Measurements from ENCODE around the gene PLS3. TPM values are rescaled to one million over a fixed set of nuclear protein-coding genes. Genes with fewer than 3 reads are reported as not detected.

Gene PLS3, protein sequence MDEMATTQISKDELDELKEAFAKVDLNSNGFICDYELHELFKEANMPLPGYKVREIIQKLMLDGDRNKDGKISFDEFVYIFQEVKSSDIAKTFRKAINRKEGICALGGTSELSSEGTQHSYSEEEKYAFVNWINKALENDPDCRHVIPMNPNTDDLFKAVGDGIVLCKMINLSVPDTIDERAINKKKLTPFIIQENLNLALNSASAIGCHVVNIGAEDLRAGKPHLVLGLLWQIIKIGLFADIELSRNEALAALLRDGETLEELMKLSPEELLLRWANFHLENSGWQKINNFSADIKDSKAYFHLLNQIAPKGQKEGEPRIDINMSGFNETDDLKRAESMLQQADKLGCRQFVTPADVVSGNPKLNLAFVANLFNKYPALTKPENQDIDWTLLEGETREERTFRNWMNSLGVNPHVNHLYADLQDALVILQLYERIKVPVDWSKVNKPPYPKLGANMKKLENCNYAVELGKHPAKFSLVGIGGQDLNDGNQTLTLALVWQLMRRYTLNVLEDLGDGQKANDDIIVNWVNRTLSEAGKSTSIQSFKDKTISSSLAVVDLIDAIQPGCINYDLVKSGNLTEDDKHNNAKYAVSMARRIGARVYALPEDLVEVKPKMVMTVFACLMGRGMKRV
- total RNA-seq, result 100 to 1,000 TPM in 1 of 9 donors, 10 to 100 TPM in 8; 29.7 to 132 (median 57.5) TPM
- polyA plus RNA-seq, result 10 to 100 TPM; 18.7 to 48.2 (median 19.0) TPM
- long read RNA-seq, donor 1, transcript PLS3-202 (16 exons, 3,280 nt), result major isoform, 8 of 28 reads
- long read RNA-seq, donor 1, partial matches to known transcripts, result 19 of 28 reads
- long read RNA-seq, donor 1, other reads (novel, unspliced or antisense), result 0 of 28 reads
- long read RNA-seq, donor 2, transcript PLS3-202 (16 exons, 3,280 nt), result major isoform, 15 of 53 reads
- long read RNA-seq, donor 2, partial matches to known transcripts, result 38 of 53 reads
- long read RNA-seq, donor 2, other reads (novel, unspliced or antisense), result 0 of 53 reads
- long read RNA-seq, donor 3, transcript PLS3-202 (16 exons, 3,280 nt), result major isoform, 20 of 29 reads
- long read RNA-seq, donor 3, partial matches to known transcripts, result 9 of 29 reads
- long read RNA-seq, donor 3, other reads (novel, unspliced or antisense), result 0 of 29 reads
- long read RNA-seq, donor 4, transcript PLS3-202 (16 exons, 3,280 nt), result major isoform, 23 of 30 reads
- long read RNA-seq, donor 4, partial matches to known transcripts, result 5 of 30 reads
- long read RNA-seq, donor 4, other reads (novel, unspliced or antisense), result 2 of 30 reads
- long read RNA-seq, donor 5, transcript PLS3-202 (16 exons, 3,280 nt), result major isoform, 187 of 200 reads
- long read RNA-seq, donor 5, partial matches to known transcripts, result 2 of 200 reads
- long read RNA-seq, donor 5, other reads (novel, unspliced or antisense), result 9 of 200 reads
- long read RNA-seq, donor 6, transcript PLS3-202 (16 exons, 3,280 nt), result major isoform, 21 of 23 reads
- long read RNA-seq, donor 6, partial matches to known transcripts, result 1 of 23 reads
- long read RNA-seq, donor 6, other reads (novel, unspliced or antisense), result 1 of 23 reads
- long read RNA-seq, donor 7, partial matches to known transcripts, result 26 of 31 reads
- long read RNA-seq, donor 7, other reads (novel, unspliced or antisense), result 0 of 31 reads
- long read RNA-seq, donor 8, transcript PLS3-202 (16 exons, 3,280 nt), result major isoform, 19 of 97 reads
- long read RNA-seq, donor 8, partial matches to known transcripts, result 78 of 97 reads
- long read RNA-seq, donor 8, other reads (novel, unspliced or antisense), result 0 of 97 reads
- long read RNA-seq, donor 9, transcript PLS3-202 (16 exons, 3,280 nt), result major isoform, 17 of 28 reads
- long read RNA-seq, donor 9, partial matches to known transcripts, result 11 of 28 reads
- long read RNA-seq, donor 9, other reads (novel, unspliced or antisense), result 0 of 28 reads
- long read RNA-seq, donor 10, partial matches to known transcripts, result 30 of 33 reads
- long read RNA-seq, donor 10, other reads (novel, unspliced or antisense), result 0 of 33 reads

DNA sequence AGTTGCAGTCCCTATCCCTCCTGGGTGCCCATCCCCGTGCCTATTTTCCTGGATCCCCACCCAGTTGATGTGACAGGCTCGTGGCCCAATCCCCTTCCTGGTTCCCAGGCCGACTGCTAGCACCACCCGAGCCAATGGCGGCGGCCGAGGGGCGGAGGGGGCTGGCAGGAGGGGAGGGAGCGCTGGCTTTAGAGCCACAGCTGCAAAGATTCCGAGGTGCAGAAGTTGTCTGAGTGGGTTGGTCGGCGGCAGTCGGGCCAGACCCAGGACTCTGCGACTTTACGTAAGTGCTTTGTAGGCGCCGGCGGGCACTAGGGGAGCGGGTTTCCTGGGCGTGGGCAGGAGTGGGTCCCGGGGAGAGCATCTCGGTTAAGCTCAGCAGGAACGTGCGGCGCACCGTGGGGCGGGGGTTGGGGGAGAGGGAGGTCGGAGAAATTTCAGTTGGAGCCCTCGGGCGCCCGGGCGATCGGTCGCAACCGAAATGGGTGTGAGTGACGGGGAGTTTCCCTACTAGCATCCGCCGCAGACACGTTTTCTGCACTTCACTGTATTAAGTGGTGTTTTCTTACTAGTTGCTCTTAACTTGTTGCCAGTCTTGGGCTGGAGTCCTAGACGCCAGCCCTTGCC lies at the start of gene PLS3:
PLS3 (plus strand) TSS at position 197 of the 627 bp plus-strand sequence. CDS start 49,077 bp downstream, outside the sequence.
- Histone ChIP-seq H3K27ac (peak within 1 kb of the TSS; percentile 56 to 82 (median 65)), H3K27me3 (peaks cover 28% of the 10 kb centered on the region), H3K4me3 (peak within 1 kb of the TSS; percentile 3 to 63 (median 40)), H3K4me1 (replicated peaks in 1 of 2) (no peaks in the 10 kb centered on the region), H3K36me3 (replicated peaks in 1 of 2) (no peaks in the 10 kb centered on the region), H3K9me3 (replicated peaks in 1 of 3) (no peaks in the 10 kb centered on the region)
- intact Hi-C loops (cut with DNase I), result loop anchor here in 1 of 2 donors (10.0 kb wide), 1 partner anchor 226 kb away; no protein-coding TSS in a partner anchor
- peak; percentile 78 to 88 (median 83) for DNase-seq
- TF ChIP-seq, protein P1, sequence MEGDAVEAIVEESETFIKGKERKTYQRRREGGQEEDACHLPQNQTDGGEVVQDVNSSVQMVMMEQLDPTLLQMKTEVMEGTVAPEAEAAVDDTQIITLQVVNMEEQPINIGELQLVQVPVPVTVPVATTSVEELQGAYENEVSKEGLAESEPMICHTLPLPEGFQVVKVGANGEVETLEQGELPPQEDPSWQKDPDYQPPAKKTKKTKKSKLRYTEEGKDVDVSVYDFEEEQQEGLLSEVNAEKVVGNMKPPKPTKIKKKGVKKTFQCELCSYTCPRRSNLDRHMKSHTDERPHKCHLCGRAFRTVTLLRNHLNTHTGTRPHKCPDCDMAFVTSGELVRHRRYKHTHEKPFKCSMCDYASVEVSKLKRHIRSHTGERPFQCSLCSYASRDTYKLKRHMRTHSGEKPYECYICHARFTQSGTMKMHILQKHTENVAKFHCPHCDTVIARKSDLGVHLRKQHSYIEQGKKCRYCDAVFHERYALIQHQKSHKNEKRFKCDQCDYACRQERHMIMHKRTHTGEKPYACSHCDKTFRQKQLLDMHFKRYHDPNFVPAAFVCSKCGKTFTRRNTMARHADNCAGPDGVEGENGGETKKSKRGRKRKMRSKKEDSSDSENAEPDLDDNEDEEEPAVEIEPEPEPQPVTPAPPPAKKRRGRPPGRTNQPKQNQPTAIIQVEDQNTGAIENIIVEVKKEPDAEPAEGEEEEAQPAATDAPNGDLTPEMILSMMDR (IDR thresholded peaks at IDR 0.05), result no peak
- peak; percentile 35 to 74 for TF ChIP-seq POLR2A (IDR thresholded peaks at IDR 0.05)
- WGBS, 4 donors, result 1 to 6% (median 4%) methylated on average over 24 to 40 of the region's 40 CpGs; no CpG with 5 or more reads in 1 of the 4 donors

DNA sequence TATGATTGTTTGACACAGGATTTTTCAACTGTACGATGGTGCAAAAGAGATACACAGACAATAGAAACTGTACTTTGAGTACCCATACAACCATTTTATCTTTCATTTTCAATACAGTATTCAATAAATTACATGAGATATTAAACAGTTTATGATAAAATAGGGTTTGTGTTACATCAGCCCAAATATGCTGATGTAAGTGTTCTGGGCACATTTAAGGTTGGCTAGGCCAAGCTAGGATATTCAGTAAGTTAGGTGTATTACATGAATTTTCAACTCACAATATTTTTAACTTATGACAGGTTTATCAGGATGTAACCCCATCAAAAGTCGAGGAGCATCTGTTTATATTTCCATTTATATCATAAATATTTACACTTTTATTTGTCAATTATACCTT lies 42.9 kb upstream of the PLS3 start:
- Histone ChIP-seq H3K27me3 (peaks cover 11% of the 10 kb centered on the region), H3K4me3 (no peak overlapping the region), H3K36me3 (replicated peaks in 1 of 2) (no peaks in the 10 kb centered on the region), H3K27ac (no peak overlapping the region), H3K4me1 (replicated peaks in 1 of 2) (no peaks in the 10 kb centered on the region), H3K9me3 (replicated peaks in 1 of 3) (no peaks in the 10 kb centered on the region)
- WGBS, 4 donors, result 63 to 82% (median 68%) methylated on average over 2 of the region's 2 CpGs
- intact Hi-C loops (cut with DNase I), result no loop called here
- DNase-seq, result no peak
- TF ChIP-seq, protein P1 (IDR thresholded peaks at IDR 0.05), result no peak
- no peak for TF ChIP-seq POLR2A (IDR thresholded peaks at IDR 0.05)

DNA sequence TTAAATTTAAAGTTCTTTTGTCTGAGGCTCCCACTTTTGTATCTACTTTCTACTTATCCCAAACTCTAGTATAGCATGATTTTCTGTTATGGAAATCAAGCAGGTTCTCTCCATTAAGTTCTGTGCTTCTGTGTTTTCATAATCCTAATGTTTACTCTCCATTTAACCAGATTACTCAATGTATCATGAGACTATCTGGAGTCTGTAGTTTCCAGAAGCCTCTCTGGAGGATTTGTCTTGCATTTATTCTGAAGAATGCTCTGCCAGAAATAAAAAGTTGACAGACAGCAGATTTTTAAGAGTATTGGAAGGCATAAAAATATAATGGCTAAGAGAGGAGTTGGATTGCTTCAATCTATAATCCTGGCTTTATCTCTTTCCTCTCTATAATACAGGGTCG lies 39.2 kb upstream of the PLS3 start:
- no peak for TF ChIP-seq POLR2A (IDR thresholded peaks at IDR 0.05)
- TF ChIP-seq, protein P1 (IDR thresholded peaks at IDR 0.05), result no peak
- Histone ChIP-seq H3K4me3 (no peak overlapping the region), H3K36me3 (replicated peaks in 1 of 2) (no peaks in the 10 kb centered on the region), H3K27me3 (peaks cover 20% of the 10 kb centered on the region), H3K4me1 (replicated peaks in 1 of 2) (no peaks in the 10 kb centered on the region), H3K27ac (no peak overlapping the region), H3K9me3 (replicated peaks in 1 of 3) (no peaks in the 10 kb centered on the region)
- 29 to 60% (median 47%) methylated on average over 1 of the region's 1 CpG for WGBS, 4 donors
- intact Hi-C loops (cut with DNase I), result no loop called here
- no peak for DNase-seq
